Activated CD8-positive, alpha-beta memory T cell treated with anti-CD3 and anti-CD28 coated beads, Interleukin-2, amount 50 U/mL, for 1 hour (primary cell): ENCODE results near the gene AGAP6.
"Not testable (repeated sequence)": the region's sequence is repeated elsewhere in the genome, so short reads cannot be mapped to it uniquely, and the experiment has no call there.

ENCODE experiments used
- DNase-seq: peaks from one replicate; pipeline ENCODE4 v3.0.0-alpha.2; 2020; ENCODE audit errors: extremely low read depth

AGAP6 gene

GRCh38 chr10:50024716-50025383 lies 36.6 kb downstream of the AGAP6 start:
- not testable (repeated sequence) for DNase-seq

GRCh38 chr10:50025627-50026026 lies 37.4 kb downstream of the AGAP6 start:
- no peak for DNase-seq

GRCh38 chr10:50027195-50027594 lies 39.0 kb downstream of the AGAP6 start:
- DNase-seq, result no peak

- DNase-seq, result no peak
Measured at GRCh38 chr10:50033481-50033880, 45.3 kb downstream of the AGAP6 start.

- not testable (repeated sequence) for DNase-seq
Measured at GRCh38 chr10:50035337-50035736, 47.1 kb downstream of the AGAP6 start.

GRCh38 chr10:50044941-50045664 lies 56.9 kb downstream of the AGAP6 start:
- no peak for DNase-seq

GRCh38 chr10:50046457-50046856 lies 58.3 kb downstream of the AGAP6 start:
- not testable (repeated sequence) for DNase-seq

GRCh38 chr10:50047594-50047993 lies 59.4 kb downstream of the AGAP6 start:
- not testable (repeated sequence) for DNase-seq

- not testable (repeated sequence) for DNase-seq
Measured at GRCh38 chr10:50051995-50052660, 63.9 kb downstream of the AGAP6 start.

GRCh38 chr10:50052778-50053376 lies 64.7 kb downstream of the AGAP6 start:
- not testable (repeated sequence) for DNase-seq

GRCh38 chr10:50055494-50056292 lies 67.5 kb downstream of the AGAP6 start:
- not testable (repeated sequence) for DNase-seq

- DNase-seq, result not testable (repeated sequence)
Measured at GRCh38 chr10:50056654-50057053, 68.4 kb downstream of the AGAP6 start.

GRCh38 chr10:50058727-50059126 lies 70.5 kb downstream of the AGAP6 start:
- not testable (repeated sequence) for DNase-seq

- DNase-seq, result not testable (repeated sequence)
Measured at GRCh38 chr10:50059946-50060345, 71.7 kb downstream of the AGAP6 start.
